NCI-H526 treated with DMSO at 0.1 percent for 48 hours (cell line): ENCODE measurements around the gene GAPVD1.

Experiments
- DNase-seq: peaks from one replicate; lab custom pipeline; 2025; lab: John Stamatoyannopoulos, UW

GAPVD1 gene

GRCh38 chr9:125406810-125407087 lies 145.1 kb downstream of the GAPVD1 start:
- DNase-seq = no peak

DNA sequence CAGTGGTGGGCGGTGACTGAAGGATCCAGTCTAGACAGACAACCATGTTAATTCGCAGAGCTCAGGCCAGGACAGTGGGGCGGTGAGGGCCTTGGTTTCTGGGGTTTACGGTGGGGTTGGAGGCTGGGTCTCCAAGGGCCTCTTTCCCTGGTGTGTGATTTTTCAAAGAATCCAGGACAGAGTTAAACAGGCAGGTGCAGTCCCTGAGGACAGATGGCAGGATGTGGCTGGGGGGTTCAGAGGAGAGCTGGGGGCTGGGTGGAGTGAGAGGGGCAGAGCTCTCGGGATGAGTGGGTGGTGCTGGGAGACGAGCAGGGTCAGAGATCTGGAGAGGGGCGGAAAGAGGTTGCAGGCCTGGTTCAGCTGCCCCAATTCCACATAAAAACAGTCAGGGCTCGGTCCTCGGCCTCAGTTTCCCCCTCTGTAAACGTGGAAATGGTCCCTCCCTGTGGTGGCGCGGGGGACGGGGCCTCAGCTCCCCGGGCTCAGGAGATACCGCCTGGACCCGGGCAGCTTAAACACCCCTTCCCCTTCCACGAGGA lies 145.9 kb downstream of the GAPVD1 start:
- no peak for DNase-seq

DNA sequence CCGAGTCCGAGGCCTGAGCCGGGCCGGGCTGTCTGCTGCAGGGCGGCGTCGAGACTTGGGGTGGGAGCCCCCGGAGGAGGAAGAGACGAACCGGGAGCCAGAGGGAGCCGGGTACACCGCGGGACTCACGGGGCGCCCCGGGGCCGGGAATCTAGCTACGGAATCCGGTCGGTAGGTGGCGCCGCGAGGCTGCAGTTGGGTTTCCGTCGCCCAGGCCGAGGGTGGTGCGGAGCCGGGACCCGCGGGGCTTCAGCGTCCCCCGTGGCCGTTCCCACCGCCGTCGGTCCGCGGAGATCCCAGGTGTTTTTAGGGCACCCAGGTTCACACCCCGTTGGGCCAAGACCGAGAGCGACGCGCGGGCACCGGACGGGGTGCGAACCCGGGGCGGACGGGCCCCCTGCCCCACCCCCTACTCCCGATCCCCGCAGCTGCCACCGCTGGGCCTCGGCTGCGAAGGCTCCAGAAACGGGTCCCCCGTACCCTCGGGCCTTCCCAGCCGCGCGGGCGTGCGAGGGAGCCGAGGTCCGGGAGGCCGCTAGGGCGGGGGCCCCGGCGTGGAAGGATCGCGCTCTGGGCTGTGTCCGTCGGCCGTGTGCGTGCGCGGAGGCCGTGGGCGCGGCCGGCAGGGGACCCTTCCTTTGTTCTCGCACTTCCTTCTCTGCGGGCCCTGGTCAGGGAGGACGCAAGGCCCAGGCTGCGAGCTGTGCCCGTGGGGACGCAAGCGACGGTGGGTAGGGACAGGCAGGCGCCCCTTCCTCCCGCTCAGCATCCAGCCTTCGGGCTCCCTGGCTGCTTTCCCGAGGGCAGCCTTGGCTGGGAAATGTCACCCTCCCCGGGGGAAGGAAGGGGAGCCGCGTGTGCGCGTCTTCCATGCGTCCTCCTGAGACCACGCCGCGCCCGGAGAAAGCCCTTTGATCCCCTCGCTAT lies 146.6 kb downstream of the GAPVD1 start:
- no peak for DNase-seq

GRCh38 chr9:125409217-125409636 lies 147.6 kb downstream of the GAPVD1 start:
- DNase-seq = no peak

- no peak for DNase-seq
Observed at GRCh38 chr9:125409637-125410521, 148.3 kb downstream of the GAPVD1 start.

DNA sequence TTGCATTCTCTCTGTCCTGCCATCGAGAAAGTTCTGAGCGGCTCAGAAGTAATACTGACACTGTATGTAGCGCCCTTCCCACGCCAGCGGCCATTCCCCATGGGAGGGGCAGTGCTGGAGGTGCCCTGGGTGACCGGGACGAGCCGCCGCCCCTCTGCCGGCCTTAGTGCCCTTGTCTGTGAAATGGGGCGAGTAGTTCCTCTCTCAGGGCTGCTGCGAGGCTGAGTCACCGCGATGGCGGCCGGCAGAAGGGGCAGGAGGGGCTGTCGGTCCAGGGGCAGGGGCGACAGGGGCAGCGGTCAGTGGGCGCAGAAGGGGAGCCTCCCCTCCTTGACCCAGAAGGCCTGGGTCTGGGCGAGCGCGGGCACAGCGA lies 148.9 kb downstream of the GAPVD1 start:
- DNase-seq = no peak

DNA sequence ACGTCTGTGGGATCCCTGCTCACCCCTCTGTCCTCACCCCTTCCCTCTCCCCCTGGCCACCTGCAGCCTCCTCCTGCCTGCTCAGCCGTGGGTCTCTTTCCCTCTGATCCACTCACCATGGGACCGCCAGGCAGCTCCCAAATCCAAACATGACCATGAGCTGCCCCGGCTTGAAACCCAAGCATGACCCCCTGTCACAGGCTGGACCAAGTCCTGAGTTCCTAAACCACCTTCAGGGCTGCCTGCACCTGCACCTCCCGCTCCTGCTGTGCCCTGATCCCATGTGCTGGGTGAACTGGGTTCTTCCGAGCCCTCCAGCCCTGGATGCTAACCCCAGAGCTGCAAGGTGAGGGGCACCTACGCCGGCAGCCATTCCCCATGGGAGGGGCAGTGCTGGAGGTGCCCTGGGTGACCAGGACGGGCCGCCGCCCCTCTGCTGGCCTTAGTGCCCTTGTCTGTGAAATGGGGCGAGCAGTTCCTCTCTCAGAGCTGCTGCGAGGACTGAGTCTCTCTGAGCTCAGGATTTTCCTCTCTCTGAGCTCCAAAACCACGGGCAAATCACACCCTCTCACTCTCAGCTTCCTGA lies 149.6 kb downstream of the GAPVD1 start:
- DNase-seq = no peak

- no peak for DNase-seq
Observed at GRCh38 chr9:125412166-125412565, 150.5 kb downstream of the GAPVD1 start.

DNA sequence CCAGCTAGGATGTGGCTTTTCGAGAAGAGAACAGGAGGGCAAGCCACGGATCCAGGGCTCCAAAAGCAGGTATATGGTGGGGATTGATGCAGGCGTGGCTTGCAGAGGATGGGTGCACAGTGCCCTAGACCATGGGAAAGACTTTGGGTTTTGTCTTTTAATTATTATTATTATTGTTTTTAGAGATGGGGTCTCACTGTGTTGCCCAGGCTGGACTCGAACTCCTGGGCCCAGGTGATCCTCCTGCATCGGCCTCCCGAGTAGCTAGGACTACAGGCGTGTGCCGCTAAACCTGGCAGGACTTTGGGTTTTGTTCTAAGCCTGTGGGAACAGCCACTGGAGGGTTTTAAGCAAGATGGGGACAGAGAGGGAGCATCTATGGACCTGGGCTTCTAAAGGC lies 152.0 kb downstream of the GAPVD1 start:
- no peak for DNase-seq

- DNase-seq = no peak
Observed at GRCh38 chr9:125415583-125416460, 154.2 kb downstream of the GAPVD1 start.

DNA sequence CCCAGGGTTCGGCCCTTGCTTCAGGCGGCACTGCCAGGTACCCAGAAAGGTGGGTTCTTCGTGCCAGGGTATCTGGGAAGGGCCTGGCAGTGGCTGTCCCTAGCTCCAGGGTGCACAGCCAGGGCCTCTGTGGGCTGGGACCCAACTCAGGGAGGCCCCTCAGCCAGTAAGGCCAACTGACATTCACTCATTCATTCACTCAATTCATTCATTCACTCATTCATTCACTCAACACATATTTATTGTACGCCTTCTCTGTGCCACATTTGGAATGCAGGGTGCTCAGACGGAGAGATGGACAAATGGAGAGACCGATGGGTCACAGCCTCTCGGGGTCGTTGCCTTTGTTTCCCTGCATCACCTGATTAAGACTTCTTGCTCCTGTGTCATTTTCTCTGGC lies 154.9 kb downstream of the GAPVD1 start:
- no peak for DNase-seq
